Smooth muscle cell (in vitro differentiated cells): Measurements from ENCODE around the gene RECK. TPM values are rescaled to one million over a fixed set of nuclear protein-coding genes. Genes with fewer than 3 reads are reported as not detected.
A peak's percentile ranks its signal among the peaks of the same experiment; 100 is the strongest.

ENCODE experiments used
- DNase-seq: peaks from one replicate; lab custom pipeline; 2025; ENCODE audit not compliant: unreplicated experiment; lab: John Stamatoyannopoulos, UW
- H2AFZ ChIP-seq: fragments of 200-600 bp; sonication (generic); 2 replicates; pipeline ENCODE4 v1.6.0; 2016; ENCODE audit warnings: antibody characterized with exemption, low read depth, mild to moderate bottlenecking
- H3F3A ChIP-seq: fragments of 200-600 bp; sonication (generic); 2 replicates; pipeline ENCODE4 v1.6.0; 2017; ENCODE audit warnings: antibody characterized with exemption, low read depth
- H3K27ac ChIP-seq: fragments of 200-600 bp; sonication (generic); 2 replicates; pipeline ENCODE4 v1.5.1; 2016; ENCODE audit warnings: low read depth, mild to moderate bottlenecking
- H3K27me3 ChIP-seq: fragments of 200-600 bp; sonication (generic); 2 replicates; pipeline ENCODE4 v1.6.1; 2016; ENCODE audit warnings: low read depth, mild to moderate bottlenecking
- H3K36me3 ChIP-seq: fragments of 200-600 bp; sonication (generic); 2 replicates; pipeline ENCODE4 v1.5.1; 2016; ENCODE audit warnings: low read depth
- H3K4me1 ChIP-seq: fragments of 200-600 bp; sonication (generic); 2 replicates; pipeline ENCODE4 v1.5.1; 2016; ENCODE audit warnings: low read depth
- H3K4me2 ChIP-seq: fragments of 200-600 bp; sonication (generic); 2 replicates; pipeline ENCODE4 v1.6.0; 2016; ENCODE audit warnings: mild to moderate bottlenecking
- H3K4me3 ChIP-seq: fragments of 200-600 bp; sonication (generic); 2 replicates; pipeline ENCODE4 v1.5.1; 2016; ENCODE audit warnings: mild to moderate bottlenecking
- H3K79me2 ChIP-seq: fragments of 200-600 bp; sonication (generic); 2 replicates; pipeline ENCODE4 v1.6.0; 2016; ENCODE audit warnings: low read depth, mild to moderate bottlenecking
- H3K9ac ChIP-seq: fragments of 200-600 bp; sonication (generic); 2 replicates; pipeline ENCODE4 v1.6.0; 2016; ENCODE audit warnings: low read depth
- H3K9me3 ChIP-seq: fragments of 200-600 bp; sonication (generic); replicated peaks from 2 replicates; pipeline ENCODE4 v1.5.1; 2016; ENCODE audit warnings: low read depth
- H4K20me1 ChIP-seq: fragments of 200-600 bp; sonication (generic); 2 replicates; pipeline ENCODE4 v1.6.0; 2016; ENCODE audit warnings: low read depth
- CTCF ChIP-seq: fragments of 200-600 bp; sonication (generic); IDR thresholded peaks from 2 replicates; pipeline ENCODE4 v1.5.1; 2017; ENCODE audit warnings: borderline replicate concordance, mild to moderate bottlenecking, antibody characterized with exemption; ENCODE audit not compliant: insufficient read depth, poor library complexity, severe bottlenecking
- WGBS: methylation state at CpG from one replicate; pipeline ENCODE4 v1.1.7; 2016; ENCODE audit warnings: low lambda C conversion rate; 5-methylcytosine and 5-hydroxymethylcytosine counted together
- polyA plus RNA-seq: library from polyadenylated mRNA; unstranded; fragments of >200 nt; fragmentation: Nextera tagmentation; extraction: Ambion mirVana; gene quantifications from 2 replicates; pipeline ENCODE4 v1.2.1, GENCODE V29; 2016
- total RNA-seq: library from RNA; depleted of rRNA; stranded (reverse); fragments of >200 nt; gene quantifications from 2 replicates; pipeline ENCODE4 v1.2.3, GENCODE V29; 2014

RECK gene
- total and polyA plus RNA-seq, 2 experiments from 2014 or later, result 42.9 to 50.0 TPM

GRCh38 chr9:36163786-36164170 is 127.1 kb downstream of the RECK start:
- H3K4me2 ChIP-seq, result peak overlapping the region; percentile 37
- peak overlapping the region; percentile 37 for H3K9ac ChIP-seq
- H3K4me1 ChIP-seq, result peaks cover 27% of the 10 kb centered on the region
- H4K20me1 ChIP-seq, result no peaks in the 10 kb centered on the region
- H3F3A ChIP-seq, result peaks cover 18% of the 10 kb centered on the region
- H3K9me3 ChIP-seq, result no peaks in the 10 kb centered on the region
- H2AFZ ChIP-seq, result no peak overlapping the region
- H3K79me2 ChIP-seq, result no peaks in the 10 kb centered on the region
- no peaks in the 10 kb centered on the region for H3K36me3 ChIP-seq
- DNase-seq, result no peak
- TF ChIP-seq CTCF, result no peak
- no peak overlapping the region for H3K4me3 ChIP-seq
- 40% methylated on average over 4 of the region's 4 CpGs for WGBS
- no peaks in the 10 kb centered on the region for H3K27me3 ChIP-seq
- H3K27ac ChIP-seq, result peak overlapping the region; percentile 86

- Histone ChIP-seq H2AFZ (no peak overlapping the region), H3K4me3 (no peak overlapping the region), H3K4me1 (peaks cover 27% of the 10 kb centered on the region), H3K27ac (peak overlapping the region; percentile 86), H3K27me3 (no peaks in the 10 kb centered on the region), H3K79me2 (no peaks in the 10 kb centered on the region), H4K20me1 (no peaks in the 10 kb centered on the region), H3K36me3 (no peaks in the 10 kb centered on the region), H3F3A (peaks cover 18% of the 10 kb centered on the region), H3K9ac (no peak overlapping the region), H3K9me3 (no peaks in the 10 kb centered on the region), H3K4me2 (no peak overlapping the region)
- TF ChIP-seq CTCF, result no peak
- DNase-seq, result no peak
- 90% methylated on average over 6 of the region's 6 CpGs for WGBS
These were observed 127.7 kb downstream of the RECK start for GRCh38 chr9:36164372-36164771.

GRCh38 chr9:36164989-36165388 is 128.3 kb downstream of the RECK start:
- Histone ChIP-seq H3K4me1 (peaks cover 27% of the 10 kb centered on the region), H3K9ac (no peak overlapping the region), H3K4me2 (no peak overlapping the region), H3K9me3 (no peaks in the 10 kb centered on the region), H4K20me1 (no peaks in the 10 kb centered on the region), H3F3A (peaks cover 18% of the 10 kb centered on the region), H3K36me3 (no peaks in the 10 kb centered on the region), H3K79me2 (no peaks in the 10 kb centered on the region), H3K4me3 (no peak overlapping the region), H2AFZ (no peak overlapping the region), H3K27me3 (no peaks in the 10 kb centered on the region), H3K27ac (peak overlapping the region; percentile 86)
- TF ChIP-seq CTCF, result no peak
- DNase-seq, result no peak
- 61% methylated on average over 3 of the region's 3 CpGs for WGBS

GRCh38 chr9:36165826-36166167 is 129.1 kb downstream of the RECK start:
- 30% methylated on average over 10 of the region's 12 CpGs for WGBS
- Histone ChIP-seq H3K36me3 (no peaks in the 10 kb centered on the region), H3K9ac (no peak overlapping the region), H4K20me1 (no peaks in the 10 kb centered on the region), H3K27ac (peak overlapping the region; percentile 86), H3K27me3 (no peaks in the 10 kb centered on the region), H3K9me3 (no peaks in the 10 kb centered on the region), H3K79me2 (no peaks in the 10 kb centered on the region), H3K4me3 (peak overlapping the region; percentile 53), H3K4me1 (peaks cover 27% of the 10 kb centered on the region), H2AFZ (peak overlapping the region; percentile 79), H3K4me2 (peak overlapping the region; percentile 85), H3F3A (peaks cover 14% of the 10 kb centered on the region)
- no peak for TF ChIP-seq CTCF
- DNase-seq, result no peak
